HG03280 (cell line): Measurements from ENCODE around the gene SLC35G6.
A peak's percentile ranks its signal among the peaks of the same experiment; 100 is the strongest.
"Not testable (repeated sequence)": the region's sequence is repeated elsewhere in the genome, so short reads cannot be mapped to it uniquely, and the experiment has no call there.

Experiments used
- ATAC-seq: cut with Tn5 transposase; IDR thresholded peaks from one replicate; pipeline ENCODE4 v1.9.1; 2021; ENCODE audit warnings: mild to moderate bottlenecking, moderate library complexity; ENCODE audit not compliant: unreplicated experiment

Gene SLC35G6

GRCh38 chr17:7481275-7481674, at the start of gene SLC35G6:
Gene SLC35G6, plus strand, starts transcription at chr17:7481446. Its CDS starts 71 bp downstream, at chr17:7481517.
- not testable (repeated sequence) for ATAC-seq

- ATAC-seq: no peak
These were observed 49.0 kb upstream of the SLC35G6 start for GRCh38 chr17:7432296-7432695.

- ATAC-seq: peak; percentile 17
These were observed 45.3 kb upstream of the SLC35G6 start for GRCh38 chr17:7435676-7436555.

GRCh38 chr17:7436556-7437368, 44.5 kb upstream of the SLC35G6 start:
- ATAC-seq: no peak

GRCh38 chr17:7437369-7437863, 43.8 kb upstream of the SLC35G6 start:
- ATAC-seq: no peak

- ATAC-seq: no peak
These were observed 43.2 kb upstream of the SLC35G6 start for GRCh38 chr17:7437950-7438614.

- ATAC-seq: no peak
These were observed 42.4 kb upstream of the SLC35G6 start for GRCh38 chr17:7438656-7439460.

- no peak for ATAC-seq
These were observed 41.7 kb upstream of the SLC35G6 start, which contains the start of gene FGF11 for GRCh38 chr17:7439462-7440112. Gene FGF11, plus strand, starts transcription at chr17:7439512. Its CDS starts 109 bp downstream, at chr17:7439621.

- ATAC-seq: no peak
These were observed 41.0 kb upstream of the SLC35G6 start for GRCh38 chr17:7440113-7440833.

GRCh38 chr17:7440834-7441195, 40.4 kb upstream of the SLC35G6 start:
- ATAC-seq: no peak

GRCh38 chr17:7441266-7441665, 40.0 kb upstream of the SLC35G6 start:
- no peak for ATAC-seq

GRCh38 chr17:7442142-7442541, 39.1 kb upstream of the SLC35G6 start:
- ATAC-seq: no peak

GRCh38 chr17:7443499-7444485, 37.5 kb upstream of the SLC35G6 start:
- ATAC-seq: no peak

GRCh38 chr17:7444682-7445618, 36.3 kb upstream of the SLC35G6 start, which contains the start of gene CHRNB1:
Gene CHRNB1, plus strand, starts transcription at chr17:7445061. Its CDS starts 67 bp downstream, at chr17:7445128.
- ATAC-seq: no peak

GRCh38 chr17:7445619-7445968, 35.7 kb upstream of the SLC35G6 start:
- no peak for ATAC-seq

GRCh38 chr17:7448461-7448860, 32.8 kb upstream of the SLC35G6 start:
- ATAC-seq: no peak
